Right forelimb (tissue), 1 donor: ENCODE measurements around the gene CEPT1.

Experiments used
- DNase-seq: peaks from one replicate; pipeline ENCODE4 v3.0.0-alpha.2; 2018

The CEPT1 gene

DNA sequence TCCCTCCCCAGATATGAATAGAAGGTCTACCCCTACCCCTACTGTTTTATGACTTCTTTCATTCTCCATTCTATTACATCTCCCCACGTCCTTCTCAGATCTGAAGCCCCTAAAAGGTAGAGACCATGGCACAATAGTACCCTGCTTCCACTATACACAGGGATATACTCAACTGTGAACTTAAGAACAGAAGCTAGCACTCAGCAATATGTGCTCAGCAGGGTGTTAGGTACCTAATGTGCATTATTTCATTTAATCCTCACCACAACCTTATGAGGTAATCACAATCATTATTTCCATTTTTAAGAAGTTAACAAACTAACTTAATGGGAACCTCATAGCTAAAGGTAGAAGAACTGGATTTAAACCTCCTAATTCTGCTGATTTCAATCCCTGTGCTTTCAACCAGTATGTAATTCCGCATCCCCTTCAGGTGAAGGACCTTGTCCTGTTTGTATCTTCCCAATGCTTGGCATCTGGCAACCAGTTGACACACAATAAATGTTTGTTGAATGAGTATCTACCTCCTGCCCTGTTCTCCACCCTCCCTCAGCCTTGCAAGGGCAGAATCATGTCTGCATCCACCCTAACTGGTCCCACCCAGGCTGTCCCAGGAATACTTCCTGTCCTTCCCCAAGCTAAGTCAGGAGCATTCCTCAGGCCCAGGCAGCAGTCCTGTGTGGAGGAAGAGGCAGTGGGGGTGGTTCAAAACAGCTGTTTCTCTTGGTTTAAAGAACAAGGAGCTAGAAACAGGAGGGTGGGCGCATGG, 53.9 kb downstream of the CEPT1 start:
- DNase-seq: no peak

DNA sequence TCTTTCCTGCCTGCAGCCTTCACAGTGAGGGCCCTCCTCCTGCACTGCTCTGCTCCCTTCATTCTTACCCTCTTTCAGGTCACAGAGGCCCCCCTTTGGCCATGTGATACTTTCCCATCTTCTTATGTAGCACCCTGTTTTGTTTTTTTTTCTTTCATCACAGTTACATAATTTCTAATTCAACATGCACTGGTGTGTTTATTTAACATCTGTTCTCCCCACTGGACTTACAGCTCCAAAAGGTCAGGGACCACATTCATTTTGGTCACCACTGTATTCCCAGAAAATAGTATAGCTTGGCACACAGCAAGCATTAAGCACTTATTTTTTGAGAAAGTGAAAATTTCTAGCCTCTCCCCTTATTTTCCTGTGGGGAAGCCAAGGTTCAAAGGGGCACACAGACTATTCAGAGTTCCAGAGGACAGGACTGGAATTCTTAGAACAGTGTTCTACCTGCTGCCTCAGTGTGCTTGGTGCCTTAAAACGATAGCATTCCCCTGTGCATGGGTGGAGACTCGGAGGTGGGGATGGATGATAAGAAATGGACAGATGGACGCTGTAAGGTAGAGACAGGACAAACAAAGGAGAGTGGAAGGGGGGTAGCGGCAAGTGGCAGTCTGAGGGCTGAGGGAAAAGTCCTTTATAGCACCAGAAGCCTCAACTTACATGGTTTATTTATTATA, 55.1 kb downstream of the CEPT1 start:
- DNase-seq: no peak

GRCh38 chr1:111196213-111196612, 56.2 kb downstream of the CEPT1 start:
- no peak for DNase-seq

GRCh38 chr1:111197598-111198284, 57.7 kb downstream of the CEPT1 start:
- DNase-seq: no peak

DNA sequence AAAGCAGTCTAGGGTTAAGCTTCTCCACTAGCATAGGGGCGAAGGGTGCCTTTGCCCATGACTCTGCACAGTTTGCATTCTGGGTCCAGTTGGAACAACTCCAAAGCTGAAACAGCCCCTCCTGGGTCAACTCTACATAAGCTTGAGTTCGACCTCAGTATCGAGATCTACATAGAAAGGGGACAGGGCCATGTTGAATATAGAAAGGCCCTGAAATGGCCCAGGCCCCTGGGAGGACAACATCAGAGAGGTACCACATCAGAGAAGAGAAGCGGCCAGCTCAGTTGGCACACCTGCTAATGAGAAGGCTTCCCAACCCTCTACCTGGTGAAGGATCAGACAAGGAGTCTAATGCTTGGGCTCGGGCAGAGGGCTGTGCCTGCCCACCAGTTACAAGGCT, 58.8 kb downstream of the CEPT1 start:
- DNase-seq: no peak

- no peak for DNase-seq
These were observed 59.3 kb downstream of the CEPT1 start for GRCh38 chr1:111199329-111199728.

GRCh38 chr1:111199881-111200801, 60.1 kb downstream of the CEPT1 start, which contains the start of gene DENND2D:
Gene DENND2D, minus strand, starts transcription at chr1:111200646. Its CDS starts 187 bp downstream, at chr1:111200459.
- no peak for DNase-seq

GRCh38 chr1:111200802-111201161, 60.8 kb downstream of the CEPT1 start:
- no peak for DNase-seq

GRCh38 chr1:111201275-111202090, 61.5 kb downstream of the CEPT1 start:
- no peak for DNase-seq

GRCh38 chr1:111202366-111202706, 62.3 kb downstream of the CEPT1 start:
- DNase-seq: no peak

DNA sequence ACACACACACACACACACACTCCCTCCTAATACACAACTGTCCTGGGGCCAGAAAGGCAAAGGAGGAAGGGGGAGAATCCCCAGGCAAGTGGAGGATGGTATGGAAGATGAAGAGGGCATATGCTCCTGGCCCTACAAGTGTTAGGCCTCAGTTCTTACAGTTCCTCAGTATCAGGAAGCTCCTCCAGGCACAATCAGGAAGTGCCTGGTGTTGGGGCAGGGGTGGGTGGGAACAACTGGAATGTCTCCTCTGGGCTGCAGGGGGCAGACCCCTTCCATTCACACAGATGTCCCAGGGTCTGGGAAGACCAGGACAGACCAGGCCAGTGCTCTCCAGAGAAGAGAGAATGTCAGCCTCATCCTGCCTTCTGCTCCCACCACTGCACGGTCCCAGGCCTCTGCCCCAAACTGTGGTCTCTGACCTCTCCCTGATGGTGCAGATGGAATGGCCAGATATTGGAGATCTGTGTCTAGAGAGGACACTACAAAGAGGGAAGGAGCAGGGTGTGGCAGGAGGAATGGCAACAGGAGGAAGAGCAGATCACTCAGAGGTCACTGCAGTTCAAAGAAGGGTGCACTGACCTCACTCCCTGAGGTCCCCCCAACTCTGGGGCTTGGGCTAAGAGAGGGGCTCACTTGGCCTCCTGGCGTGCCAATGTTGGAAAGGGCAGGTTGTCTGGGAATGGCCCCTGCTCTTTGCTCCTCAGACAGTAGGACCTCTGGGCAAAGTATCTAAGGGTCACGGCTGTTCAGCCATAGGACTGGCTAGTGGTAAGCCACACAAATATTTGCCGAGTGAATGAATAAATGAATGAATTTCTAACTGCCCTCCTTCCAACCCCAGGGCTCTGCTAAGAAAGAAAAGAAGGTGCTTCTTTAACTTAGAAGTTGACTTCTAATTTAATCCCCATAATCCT, 62.9 kb downstream of the CEPT1 start:
- DNase-seq: no peak

DNA sequence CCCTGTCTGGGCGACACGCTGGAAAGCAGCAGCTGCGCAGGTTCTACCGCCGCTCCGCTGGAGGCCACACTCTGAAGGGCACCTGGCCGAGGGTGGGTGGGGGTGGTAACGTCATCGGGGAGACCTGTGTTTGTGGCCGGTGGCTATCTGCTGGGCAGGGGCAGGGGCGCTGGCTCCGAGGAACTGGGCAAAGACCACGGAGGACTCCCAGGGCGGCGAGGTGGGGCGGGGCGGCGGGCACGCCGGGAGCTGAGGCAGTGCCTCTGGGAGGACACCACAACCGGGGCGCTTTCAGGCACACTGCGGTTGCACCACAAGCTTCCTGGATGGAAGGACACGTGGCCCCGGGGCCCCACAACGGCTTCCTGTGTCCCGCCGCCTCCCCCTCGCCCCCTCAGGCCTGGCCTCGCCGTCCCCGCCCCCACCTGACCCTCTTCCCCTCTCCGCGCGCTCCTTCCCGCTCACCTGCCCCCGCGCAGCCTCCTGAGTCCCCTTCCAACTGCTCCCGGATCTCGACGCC, 63.7 kb downstream of the CEPT1 start:
- DNase-seq: no peak

GRCh38 chr1:111204201-111204982, 64.4 kb downstream of the CEPT1 start:
- DNase-seq: no peak

DNA sequence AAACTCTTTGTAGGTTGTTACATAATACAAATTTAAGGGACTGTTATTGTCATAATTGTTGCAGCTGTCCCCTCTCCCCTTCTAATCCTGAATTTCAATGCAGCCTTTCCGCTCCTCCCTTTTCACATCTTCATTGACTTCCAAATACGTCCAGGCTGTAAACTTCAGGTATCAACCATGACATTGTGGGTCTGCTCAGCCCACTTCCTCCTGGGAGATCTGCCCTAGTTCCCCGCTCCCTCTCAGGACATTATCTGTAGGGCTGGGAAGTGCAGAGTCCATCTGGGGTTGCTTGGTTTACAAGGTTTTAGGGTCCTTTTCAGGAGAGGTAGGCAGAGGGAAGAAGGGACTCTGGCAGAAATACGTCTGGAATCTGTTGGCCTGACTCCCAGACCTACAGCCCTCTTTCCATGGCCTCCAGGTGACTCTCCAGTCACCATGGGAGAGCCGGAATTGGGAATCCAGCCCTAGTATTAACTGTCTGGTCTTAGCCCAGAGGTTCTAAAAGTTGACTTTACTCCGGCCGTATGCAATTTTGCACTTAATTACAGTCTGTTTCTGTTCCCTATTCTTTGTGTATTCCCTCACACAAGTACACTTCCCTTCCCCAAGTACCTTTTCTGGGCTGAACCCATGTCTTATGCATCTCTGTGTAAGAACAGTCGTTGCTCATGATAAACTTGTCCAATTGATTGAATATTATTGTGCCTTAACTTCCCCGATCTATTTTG, 65.1 kb downstream of the CEPT1 start:
- DNase-seq: no peak

DNA sequence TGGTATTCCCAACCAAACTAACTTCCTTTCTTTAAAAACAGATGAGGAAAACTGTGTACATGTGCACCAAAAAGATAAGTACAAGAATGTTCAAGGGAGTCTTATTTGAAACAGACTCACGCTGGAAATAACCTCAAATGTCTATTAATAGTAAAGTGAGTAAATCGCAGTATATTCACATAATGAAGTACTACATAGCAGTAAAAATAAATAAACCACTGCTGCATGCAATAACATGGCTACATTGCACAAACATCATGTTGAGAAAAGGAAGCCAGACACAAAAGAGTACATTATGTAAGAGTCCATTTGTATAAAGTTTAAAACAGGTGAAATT, 65.7 kb downstream of the CEPT1 start:
- DNase-seq: no peak

DNA sequence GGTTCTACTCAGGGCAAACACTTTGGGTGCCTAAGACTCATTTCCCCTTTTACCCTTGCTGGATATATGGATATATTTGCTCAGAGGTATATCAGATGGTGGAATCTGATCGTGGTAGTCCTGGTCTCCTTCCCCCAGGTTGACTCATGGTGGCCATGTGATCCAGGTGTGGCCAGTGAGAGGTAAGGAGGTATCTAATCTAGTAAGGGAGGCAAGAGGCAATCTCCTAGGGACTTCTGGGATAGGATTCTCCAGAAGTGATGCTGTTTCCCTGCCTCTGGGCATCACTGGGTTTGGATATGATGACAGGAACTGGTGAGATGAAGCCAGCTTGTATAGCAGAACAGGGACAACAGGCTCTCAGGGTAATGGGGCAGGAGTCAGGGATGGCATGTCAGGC, 68.9 kb downstream of the CEPT1 start:
- no peak for DNase-seq

DNA sequence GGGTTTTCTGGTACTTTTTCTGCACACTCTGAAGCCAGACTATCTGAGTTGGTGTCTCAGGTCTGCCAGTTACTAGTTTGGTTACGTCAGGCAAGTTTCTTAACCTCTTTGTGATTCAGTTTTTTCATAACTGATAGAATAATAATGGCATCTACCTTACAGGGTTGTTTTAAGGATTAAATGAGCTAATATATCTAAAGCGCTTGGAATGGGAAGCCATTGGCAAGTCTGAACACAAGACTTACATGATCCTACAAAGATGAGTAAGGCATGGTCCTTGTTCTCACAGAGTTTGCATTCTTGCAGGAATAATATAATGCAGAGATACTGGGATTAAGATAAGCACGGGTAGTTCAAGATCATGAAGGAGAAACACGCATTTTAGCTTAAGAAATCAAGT, 69.6 kb downstream of the CEPT1 start:
- DNase-seq: no peak

DNA sequence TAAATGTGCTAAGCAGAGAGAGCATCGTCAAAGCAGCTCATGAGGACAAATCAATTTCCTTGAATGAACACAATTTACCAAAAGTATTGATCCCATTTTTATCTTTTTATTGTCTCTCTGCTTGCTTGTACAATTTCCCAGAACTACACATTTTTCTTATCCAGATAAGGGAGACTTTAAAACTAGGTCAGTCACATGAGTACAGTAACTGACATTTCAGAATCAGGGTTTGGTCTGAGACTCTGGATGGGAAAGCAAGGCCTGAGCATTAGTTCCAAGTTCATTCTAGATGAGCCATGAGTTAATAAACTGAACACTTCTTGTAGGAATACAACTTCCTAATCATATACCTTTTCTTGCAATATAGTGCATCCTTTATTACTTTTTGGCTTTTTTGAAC, 71.9 kb downstream of the CEPT1 start:
- DNase-seq: no peak

DNA sequence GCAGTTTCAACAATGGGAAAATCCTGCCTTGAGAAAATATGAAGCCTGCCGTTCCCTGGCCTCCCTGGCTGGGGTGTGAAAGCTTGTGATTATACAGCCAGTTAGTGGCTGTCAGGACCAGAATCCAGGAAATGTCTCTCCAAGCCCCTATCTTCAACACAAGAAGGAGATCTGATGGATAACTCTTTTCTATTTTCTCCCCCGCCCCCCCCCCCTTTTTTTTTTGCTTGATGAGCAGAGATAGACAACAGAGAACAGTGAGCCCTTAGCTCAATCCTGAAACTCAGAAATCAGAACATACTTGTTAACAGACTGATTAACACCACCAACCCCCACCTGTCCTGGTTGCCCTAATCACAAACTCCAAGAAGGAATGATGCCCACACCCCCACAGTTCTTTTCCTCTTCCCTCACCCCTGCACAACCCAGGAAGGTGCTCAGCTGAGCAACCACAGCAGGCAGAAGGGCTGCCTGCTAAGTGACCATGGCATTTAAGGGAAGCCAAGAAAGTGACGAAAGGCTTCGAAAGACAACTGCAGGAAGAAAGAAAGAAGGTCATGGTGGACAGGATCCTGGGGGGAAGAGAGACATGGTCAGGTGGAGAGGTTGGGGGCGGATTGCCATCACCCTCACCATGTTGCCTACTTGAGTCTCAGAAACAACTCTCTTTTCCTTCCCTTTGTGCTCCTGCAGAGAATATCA, 72.8 kb downstream of the CEPT1 start:
- DNase-seq: no peak
